Keratinocyte (primary cell): ENCODE results near the gene CDC20B.

ENCODE experiments used
- EZH2 ChIP-seq: IDR thresholded peaks from one replicate; pipeline ENCODE4 v1.6.1; 2012; ENCODE audit warnings: inconsistent platforms, mild to moderate bottlenecking, low read length, moderate library complexity
- TF ChIP-seq, protein P1 (sequence below), 3 experiments: IDR thresholded peaks in 1 of 3; conservative IDR thresholded peaks in 1 of 3; optimal IDR thresholded peaks in 1 of 3; 2 replicates in 2 of 3; 3 replicates in 1 of 3; pipeline versions ENCODE3 to v1.5.1; 2011; ENCODE audit warnings: low read length in 3 of 3, mild to moderate bottlenecking in 3 of 3, moderate library complexity in 2 of 3, control low read depth in 1 of 3, inconsistent platforms in 1 of 3; ENCODE audit not compliant: insufficient read depth in 2 of 3; ENCODE audit errors: extremely low read depth in 1 of 3

DNA sequence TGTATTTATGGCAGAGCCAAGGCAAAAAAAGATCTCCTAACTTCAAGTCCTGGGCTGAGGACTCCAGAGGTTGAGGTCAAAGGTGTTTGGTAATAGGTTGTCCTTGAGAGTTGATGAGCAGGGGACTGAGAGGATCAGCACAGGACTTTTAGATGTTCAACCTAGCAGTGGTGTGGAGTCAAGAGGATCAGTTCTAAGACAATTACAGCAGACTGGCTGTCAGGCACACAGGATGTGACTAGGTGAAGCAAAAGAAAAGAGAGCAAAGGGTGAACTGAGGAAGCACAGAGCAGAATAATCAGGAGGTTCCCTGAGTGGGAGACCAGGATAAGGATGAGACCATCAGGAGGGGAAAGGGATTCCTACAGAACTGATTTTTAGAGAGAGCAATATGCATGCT lies 59.6 kb downstream of the CDC20B start:
- TF ChIP-seq, protein P1, sequence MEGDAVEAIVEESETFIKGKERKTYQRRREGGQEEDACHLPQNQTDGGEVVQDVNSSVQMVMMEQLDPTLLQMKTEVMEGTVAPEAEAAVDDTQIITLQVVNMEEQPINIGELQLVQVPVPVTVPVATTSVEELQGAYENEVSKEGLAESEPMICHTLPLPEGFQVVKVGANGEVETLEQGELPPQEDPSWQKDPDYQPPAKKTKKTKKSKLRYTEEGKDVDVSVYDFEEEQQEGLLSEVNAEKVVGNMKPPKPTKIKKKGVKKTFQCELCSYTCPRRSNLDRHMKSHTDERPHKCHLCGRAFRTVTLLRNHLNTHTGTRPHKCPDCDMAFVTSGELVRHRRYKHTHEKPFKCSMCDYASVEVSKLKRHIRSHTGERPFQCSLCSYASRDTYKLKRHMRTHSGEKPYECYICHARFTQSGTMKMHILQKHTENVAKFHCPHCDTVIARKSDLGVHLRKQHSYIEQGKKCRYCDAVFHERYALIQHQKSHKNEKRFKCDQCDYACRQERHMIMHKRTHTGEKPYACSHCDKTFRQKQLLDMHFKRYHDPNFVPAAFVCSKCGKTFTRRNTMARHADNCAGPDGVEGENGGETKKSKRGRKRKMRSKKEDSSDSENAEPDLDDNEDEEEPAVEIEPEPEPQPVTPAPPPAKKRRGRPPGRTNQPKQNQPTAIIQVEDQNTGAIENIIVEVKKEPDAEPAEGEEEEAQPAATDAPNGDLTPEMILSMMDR (optimal IDR thresholded peaks at IDR 0.05 in 1 of 3, IDR thresholded peaks at IDR 0.05 in 1 of 3, conservative IDR thresholded peaks at IDR 0.05 in 1 of 3; ENCODE audit: extremely low read depth in 1 of 3, insufficient read depth in 2 of 3, low read length in 3 of 3): no peak
- TF ChIP-seq EZH2: no peak
